Peyer's patch (tissue), 4 donors: ENCODE data around the gene EFEMP1.

ENCODE experiments used
- POLR2A ChIP-seq, 2 donors: fragments of 450-650 bp; IDR thresholded peaks; one replicate each; pipeline ENCODE4 v1.5.1; 2017; ENCODE audit warnings: antibody characterized with exemption in 2 of 2, mild to moderate bottlenecking in 2 of 2, moderate library complexity in 2 of 2
- TF ChIP-seq, protein P1 (sequence below), 6 experiments: fragments of 450-650 bp in 4 of 6; fragments of 200-600 bp in 2 of 6; sonication (generic) in 1 of 6; IDR thresholded peaks; one replicate each; pipeline ENCODE4 v1.5.1; 2017 to 2019; ENCODE audit warnings: antibody characterized with exemption in 6 of 6, mild to moderate bottlenecking in 3 of 6, moderate library complexity in 1 of 6

GRCh38 chr2:55923982-55924321 lies 370 bp upstream of the EFEMP1 start:
- TF ChIP-seq, protein P1, sequence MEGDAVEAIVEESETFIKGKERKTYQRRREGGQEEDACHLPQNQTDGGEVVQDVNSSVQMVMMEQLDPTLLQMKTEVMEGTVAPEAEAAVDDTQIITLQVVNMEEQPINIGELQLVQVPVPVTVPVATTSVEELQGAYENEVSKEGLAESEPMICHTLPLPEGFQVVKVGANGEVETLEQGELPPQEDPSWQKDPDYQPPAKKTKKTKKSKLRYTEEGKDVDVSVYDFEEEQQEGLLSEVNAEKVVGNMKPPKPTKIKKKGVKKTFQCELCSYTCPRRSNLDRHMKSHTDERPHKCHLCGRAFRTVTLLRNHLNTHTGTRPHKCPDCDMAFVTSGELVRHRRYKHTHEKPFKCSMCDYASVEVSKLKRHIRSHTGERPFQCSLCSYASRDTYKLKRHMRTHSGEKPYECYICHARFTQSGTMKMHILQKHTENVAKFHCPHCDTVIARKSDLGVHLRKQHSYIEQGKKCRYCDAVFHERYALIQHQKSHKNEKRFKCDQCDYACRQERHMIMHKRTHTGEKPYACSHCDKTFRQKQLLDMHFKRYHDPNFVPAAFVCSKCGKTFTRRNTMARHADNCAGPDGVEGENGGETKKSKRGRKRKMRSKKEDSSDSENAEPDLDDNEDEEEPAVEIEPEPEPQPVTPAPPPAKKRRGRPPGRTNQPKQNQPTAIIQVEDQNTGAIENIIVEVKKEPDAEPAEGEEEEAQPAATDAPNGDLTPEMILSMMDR (IDR thresholded peaks at IDR 0.05), result no peak
- no peak for TF ChIP-seq POLR2A (IDR thresholded peaks at IDR 0.05)
